ENCODE results near the gene IGFN1. TPM values are rescaled to one million over a fixed set of nuclear protein-coding genes. Genes with fewer than 3 reads are reported as not detected.

IGFN1 gene
- total and polyA plus RNA-seq, 10 of the 15 experiments (the other 5 are each of a cell fraction or from before 2014, with no cell fraction given) = not detected

DNA sequence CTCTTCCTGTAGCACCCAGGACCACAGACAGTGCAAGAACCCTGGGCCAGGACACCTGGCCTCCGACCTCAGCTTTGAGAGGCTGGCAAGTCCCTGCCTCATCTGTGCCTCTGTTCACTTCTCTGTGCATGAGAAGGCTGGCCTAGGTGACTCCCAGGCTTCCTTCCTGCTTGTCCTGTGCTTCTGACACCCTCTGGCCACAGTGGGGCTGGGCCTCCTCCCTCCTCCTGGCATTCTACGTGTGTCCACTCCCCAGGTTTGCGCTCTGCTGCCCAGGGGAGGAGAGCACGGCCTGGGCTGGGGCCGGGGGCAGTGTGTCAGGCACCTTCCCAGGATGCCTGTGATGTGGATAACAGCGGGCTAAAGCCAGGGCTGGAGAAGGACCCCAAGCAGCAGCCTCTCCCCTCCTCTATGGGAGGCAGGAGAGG lies 62.3 kb downstream of the IGFN1 start:
- ChIA-PET POLR2A (no interaction called here), RAD21 (ENCODE audit: unreplicated experiment) (no interaction called here), SMC1A (ENCODE audit: uncharacterized antibody, unreplicated experiment) (interaction anchor here (1.6 kb wide), 1 partner anchor 106 kb away, joined by 7 read pairs; no protein-coding TSS in a partner anchor), CTCF (interaction anchor here (1.2 to 2.2 kb wide), 3 partner anchors 11 to 229 kb away, joined by 6 to 9 read pairs (median 7); no protein-coding TSS in a partner anchor)
- BruUV-seq (replicated peaks) = no TSS peak
- intact Hi-C loops (cut with micrococcal nuclease; ENCODE audit: unreplicated experiment) = loop anchor here (5.0 to 10.0 kb wide), 2 partner anchors 94 to 262 kb away; no protein-coding TSS in a partner anchor
- Histone ChIP-seq H3K27ac (ENCODE audit: control insufficient read depth, insufficient read depth) (no peak overlapping the region), H3K4me3 (no peak overlapping the region), H3K4me1 (ENCODE audit: control insufficient read depth, insufficient read depth, low read length) (no peaks in the 10 kb centered on the region), H3K79me2 (ENCODE audit: control insufficient read depth, insufficient read depth, low read length) (no peaks in the 10 kb centered on the region), H3K4me2 (ENCODE audit: control insufficient read depth, insufficient read depth) (no peak overlapping the region), H3K27me3 (replicated peaks in 1 of 2; ENCODE audit: control insufficient read depth in 2 of 2, insufficient read depth in 2 of 2, low read length in 1 of 2) (no peaks in the 10 kb centered on the region), H3K9ac (ENCODE audit: control insufficient read depth, insufficient read depth, low read length) (no peak overlapping the region), H3K9me3 (replicated peaks; ENCODE audit: control insufficient read depth, insufficient read depth, low read length) (no peaks in the 10 kb centered on the region), H4K20me1 (ENCODE audit: control insufficient read depth, insufficient read depth) (no peaks in the 10 kb centered on the region), H3K36me3 (ENCODE audit: control insufficient read depth in 2 of 2, insufficient read depth in 2 of 2, low read length in 1 of 2) (no peaks in the 10 kb centered on the region), H2AFZ (ENCODE audit: control insufficient read depth, low read depth, low read length) (no peak overlapping the region)
- WGBS (ENCODE audit: insufficient coverage, insufficient replicate concordance, low lambda C conversion rate, missing lambda C conversion rate) = 0% methylated on average over 6 of the region's 6 CpGs
- ATAC-seq = no peak
- in situ Hi-C loops (cut with MboI) = no loop called here
- no peak for DNase-seq (ENCODE audit: low read depth, low spot score)
- TF ChIP-seq ESRRA (IDR thresholded peaks at IDR 0.05; ENCODE audit: low read length) = no peak
- no peak for TF ChIP-seq LARP7 (IDR thresholded peaks at IDR 0.05)
- no peak for TF ChIP-seq IRF4 (IDR thresholded peaks at IDR 0.05; ENCODE audit: low read depth, low read length)
- TF ChIP-seq STAT3 (IDR thresholded peaks at IDR 0.05; ENCODE audit: low read depth, low read length) = no peak
- no peak for TF ChIP-seq CBX5 (IDR thresholded peaks at IDR 0.05; ENCODE audit: low read depth)
- TF ChIP-seq SREBF1 (IDR thresholded peaks at IDR 0.05; ENCODE audit: low read length) = no peak
- TF ChIP-seq MLLT1 (IDR thresholded peaks at IDR 0.05) = no peak
- TF ChIP-seq SIN3A (IDR thresholded peaks at IDR 0.05; ENCODE audit: low read depth, low read length) = no peak
- no peak for TF ChIP-seq DPF2 (IDR thresholded peaks at IDR 0.05)
- TF ChIP-seq EED (IDR thresholded peaks at IDR 0.05; ENCODE audit: low read depth) = no peak
- TF ChIP-seq PRDM15 (CRISPR knock-in tag; IDR thresholded peaks at IDR 0.05) = no peak
- FAIRE-seq = no peak

All from GM12878 (cell line).